NCI-H2196 treated with DMSO at 0.1 percent for 48 hours (cell line): Measurements from ENCODE around the gene MAP1B.
A peak's percentile ranks its signal among the peaks of the same experiment; 100 is the strongest.
"Not testable (repeated sequence)": the region's sequence is repeated elsewhere in the genome, so short reads cannot be mapped to it uniquely, and the experiment has no call there.

Source experiments
- DNase-seq: peaks from one replicate; lab custom pipeline; 2025; ENCODE audit not compliant: unreplicated experiment; lab: John Stamatoyannopoulos, UW

Gene MAP1B

DNA sequence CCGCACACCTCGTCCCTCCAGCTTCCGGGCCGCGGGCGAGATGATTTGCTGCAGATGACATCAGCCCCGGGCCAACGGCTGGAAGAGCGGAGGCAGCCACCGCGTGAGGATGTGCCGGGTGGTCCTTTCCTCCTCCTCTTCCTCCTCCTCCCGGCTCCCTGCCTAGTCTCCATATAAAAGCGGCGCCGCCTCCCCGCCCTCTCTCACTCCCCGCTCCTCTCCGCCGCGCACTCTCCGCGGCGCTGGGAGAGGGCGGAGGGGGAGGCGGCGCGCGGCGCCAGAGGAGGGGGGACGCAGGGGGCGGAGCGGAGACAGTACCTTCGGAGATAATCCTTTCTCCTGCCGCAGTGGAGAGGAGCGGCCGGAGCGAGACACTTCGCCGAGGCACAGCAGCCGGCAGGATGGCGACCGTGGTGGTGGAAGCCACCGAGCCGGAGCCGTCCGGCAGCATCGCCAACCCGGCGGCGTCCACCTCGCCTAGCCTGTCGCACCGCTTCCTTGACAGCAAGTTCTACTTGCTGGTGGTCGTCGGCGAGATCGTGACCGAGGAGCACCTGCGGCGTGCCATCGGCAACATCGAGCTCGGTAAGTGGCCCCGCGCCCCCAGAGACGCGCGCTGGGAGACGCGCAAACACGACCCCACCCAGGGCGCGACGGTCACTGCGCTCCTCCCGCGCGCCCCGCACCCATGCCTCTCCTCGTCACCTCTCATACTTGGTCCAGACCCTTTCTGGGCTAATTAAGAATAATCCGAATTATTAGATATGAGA lies at the start of gene MAP1B:
Gene MAP1B (plus strand): TSS at position 345 of the 770 bp plus-strand sequence. CDS start 57 bp downstream, at position 402.
- peak; percentile 36 for DNase-seq

DNA sequence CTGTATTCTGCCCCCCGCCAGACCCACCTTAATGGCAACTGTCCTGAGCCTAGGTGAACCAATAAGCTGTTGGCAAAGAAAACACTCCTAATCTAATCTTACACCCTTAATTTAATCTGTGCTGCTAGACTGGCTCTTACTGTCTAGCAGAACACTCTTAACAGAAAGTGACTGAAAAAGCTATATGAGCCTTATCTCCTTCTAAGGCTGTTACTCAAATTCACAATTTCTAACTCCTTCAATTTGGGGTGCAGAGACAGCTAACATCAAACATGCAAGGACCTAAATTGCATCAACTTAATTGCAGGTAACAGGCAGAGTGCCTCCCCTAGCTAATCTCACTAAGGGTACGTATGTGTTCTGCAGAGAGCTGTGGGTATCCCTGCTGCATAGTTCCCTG lies 49.5 kb upstream of the MAP1B start:
- DNase-seq, result no peak

DNA sequence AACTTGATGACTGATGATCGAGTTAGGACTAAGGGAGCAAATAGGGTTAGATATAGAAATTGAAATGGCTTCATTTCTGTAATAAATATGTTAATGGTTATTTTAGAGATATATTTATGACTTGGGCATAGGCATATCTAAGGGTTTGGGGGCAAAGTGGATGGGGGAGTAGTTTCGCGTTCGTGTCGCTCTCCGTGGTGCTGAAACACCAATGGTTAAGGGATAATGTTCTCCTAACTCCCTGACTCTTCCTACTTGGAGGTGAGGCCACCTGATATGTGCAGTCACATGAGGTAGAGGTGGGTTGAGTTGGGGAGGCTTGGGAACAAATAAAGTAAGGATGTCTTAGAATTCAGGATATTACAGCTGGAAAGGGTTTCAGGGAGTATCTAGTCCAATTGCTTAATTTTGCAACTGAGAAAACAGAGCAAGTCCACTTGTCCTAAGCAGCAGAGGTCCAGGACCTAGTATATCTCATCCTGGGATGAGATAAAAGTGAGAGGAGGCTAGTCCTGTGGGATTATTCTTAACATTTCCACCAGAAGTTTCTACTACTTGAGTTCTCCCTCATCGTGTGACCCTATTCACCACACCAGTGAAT lies 44.0 kb upstream of the MAP1B start:
- DNase-seq, result no peak

DNA sequence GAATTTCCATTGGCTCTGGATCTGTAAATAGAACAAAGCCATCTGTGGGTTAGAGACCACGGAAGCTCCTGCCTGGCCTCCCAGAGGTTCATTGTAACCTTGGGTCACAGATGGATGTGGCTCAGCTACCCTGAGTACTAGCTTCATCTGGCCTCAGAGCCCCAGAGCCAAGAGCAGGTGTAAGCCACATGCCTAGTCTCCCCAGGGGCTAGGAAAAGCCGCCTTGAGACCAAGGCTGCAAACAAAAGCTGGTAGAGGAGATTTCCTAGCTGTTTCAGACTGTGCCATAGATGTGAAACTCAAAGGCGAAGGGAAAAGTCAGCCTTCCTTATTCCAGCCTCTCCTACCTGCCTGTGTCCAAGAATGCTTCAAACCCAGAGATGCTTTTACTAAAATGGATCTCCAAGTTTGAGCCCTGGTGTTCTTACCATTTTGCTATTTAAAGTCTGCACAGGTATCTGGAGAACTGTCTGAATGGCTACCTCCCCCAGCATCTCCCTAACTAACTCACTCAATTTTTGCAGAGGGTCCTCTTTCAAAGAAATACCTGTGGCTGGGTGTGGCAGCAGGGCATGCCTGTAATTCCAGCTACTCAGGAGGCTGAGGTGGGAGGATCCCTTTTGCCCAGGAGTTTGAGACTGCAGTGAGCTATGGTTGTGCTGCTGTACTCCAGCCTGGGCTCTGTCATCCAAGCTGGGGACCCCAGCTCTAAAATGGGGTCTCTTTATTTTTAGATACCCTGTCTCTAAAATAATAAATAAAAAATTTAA lies 42.3 kb upstream of the MAP1B start:
- DNase-seq, result no peak

DNA sequence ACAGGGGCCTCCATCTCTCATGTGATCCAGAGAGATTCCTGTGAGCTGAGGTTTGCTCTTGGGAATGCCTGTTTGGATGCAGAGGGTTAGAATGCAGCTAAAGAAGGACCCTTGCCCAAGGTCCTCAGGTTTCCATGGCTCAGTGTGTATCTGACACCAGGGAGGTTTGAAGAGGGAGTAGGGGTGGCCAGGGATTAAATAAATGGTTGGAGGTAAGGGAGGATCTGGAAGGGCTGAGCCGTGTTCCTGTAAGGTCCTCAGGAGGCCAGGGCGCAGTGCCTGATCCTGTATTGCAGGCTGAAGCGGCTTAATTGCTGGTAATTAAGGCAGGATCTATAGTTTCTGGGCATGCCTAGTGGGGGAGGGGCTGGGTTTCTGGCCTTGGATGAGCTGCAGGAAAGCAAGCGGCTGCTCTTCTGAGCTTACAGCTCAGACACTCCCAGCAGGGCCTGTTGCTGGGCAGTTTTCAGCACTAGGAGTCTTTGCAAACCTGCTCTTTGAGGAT lies 41.5 kb upstream of the MAP1B start:
- DNase-seq, result no peak

DNA sequence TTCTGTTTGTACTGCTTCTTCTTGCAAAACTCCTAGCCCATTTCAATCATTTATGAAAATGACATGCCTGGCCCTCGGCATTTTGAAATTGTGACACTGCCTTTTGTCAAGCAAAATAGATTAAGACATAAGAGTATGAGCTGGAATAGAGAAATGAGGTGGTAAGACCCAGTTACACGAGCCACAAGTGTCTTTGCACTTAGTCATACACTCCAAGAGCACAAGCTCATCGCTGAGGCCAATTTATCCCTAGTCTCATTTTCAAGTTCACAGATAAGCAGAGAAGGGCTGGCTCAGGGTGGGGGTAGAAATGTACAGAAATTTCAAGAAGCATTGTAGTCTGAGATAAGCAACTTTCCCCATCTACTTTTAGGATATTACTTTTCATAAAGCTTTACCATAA lies 40.6 kb upstream of the MAP1B start:
- DNase-seq, result no peak

DNA sequence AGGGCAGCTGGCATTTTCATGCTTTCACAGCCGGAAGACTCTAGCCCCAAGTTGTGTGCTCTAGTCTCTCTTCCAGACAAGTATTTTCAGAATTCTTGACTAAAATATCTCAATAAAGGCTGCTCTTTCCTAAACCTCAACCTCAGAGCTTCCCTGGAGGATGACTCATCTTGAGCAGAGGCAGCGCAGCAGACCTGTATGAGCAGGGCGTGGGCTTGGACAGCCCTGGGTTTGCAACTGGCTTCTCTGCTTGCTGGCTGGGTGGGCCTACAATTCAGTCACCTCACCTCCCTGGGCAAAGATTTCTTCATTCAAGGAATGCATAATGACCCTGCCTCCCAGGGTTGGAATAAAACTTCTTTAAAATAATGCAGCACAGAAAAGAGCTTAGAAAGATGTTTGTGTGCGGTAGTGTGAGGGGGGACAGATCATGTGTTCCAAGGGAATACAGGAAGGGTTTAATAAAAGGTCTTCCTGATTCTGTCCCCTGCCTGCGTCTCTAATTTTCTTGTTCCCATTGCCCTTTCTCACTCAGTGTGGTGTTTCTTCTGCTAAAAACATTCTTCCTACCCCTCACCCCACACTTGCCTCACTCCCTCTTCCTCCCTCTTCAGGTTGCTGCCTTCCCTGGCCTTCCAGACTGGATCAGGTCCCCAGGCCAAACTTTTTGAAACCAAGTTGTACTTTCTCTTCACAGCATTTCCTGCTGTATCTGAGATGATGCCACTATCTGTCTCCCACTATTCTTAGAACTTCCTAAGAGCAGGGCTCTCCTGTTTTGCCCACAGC lies 39.4 kb upstream of the MAP1B start:
- no peak for DNase-seq

DNA sequence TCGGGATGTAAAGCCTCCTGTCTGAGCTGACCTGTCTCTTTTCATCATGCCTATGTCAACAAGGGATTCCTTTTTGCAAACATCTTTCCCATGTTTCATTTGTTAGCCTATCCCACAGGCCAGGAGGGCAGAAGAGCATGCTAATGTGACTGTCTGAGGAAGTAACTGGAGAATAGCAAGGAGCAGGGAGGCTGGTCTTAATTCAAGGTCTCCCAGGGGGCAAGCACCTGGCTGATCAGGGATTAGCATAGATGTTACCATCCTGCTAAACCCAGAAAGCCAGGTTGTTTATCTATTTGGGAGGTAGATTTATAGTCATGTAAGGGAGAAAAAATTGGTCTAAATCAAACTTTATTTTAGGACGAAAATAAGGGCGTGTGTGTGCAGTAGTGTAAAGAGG lies 36.7 kb upstream of the MAP1B start:
- no peak for DNase-seq

DNA sequence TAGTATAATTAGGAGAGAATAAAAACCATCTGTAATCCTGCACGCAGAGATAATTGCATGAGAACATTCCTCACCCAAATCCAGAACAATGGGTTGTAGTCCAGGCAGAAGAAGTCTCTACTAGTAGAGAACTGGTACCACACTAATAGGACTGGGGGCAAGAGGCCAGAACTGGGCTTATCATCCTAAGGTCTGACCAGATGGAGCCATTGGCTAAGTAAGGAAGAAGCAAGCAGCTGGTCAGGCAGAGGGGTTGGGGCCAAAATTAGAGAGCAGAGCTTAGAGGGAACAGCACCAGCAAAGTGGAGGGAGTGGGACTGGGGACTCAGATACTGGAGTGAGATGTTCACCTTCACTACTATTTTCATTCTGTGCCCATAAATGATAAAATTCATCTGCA lies 35.4 kb upstream of the MAP1B start:
- no peak for DNase-seq

DNA sequence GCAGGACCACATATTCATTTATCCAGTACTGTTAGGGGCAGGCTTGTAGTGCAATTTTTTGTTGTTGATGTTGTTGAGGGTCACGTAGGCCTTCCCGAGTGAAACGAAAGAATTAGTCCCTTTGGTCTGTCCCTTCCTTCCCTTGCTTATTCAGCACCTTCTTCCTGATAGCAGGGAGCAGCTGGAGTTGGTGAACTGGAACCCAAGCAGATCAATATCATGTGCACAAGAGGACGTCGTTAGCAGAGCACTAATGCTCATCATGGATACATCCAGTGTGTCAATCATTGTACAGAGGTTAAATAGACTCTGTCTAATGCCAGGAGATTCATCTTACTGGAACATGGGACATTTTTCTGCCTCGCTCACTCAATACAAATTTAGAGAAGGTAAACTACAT lies 33.0 kb upstream of the MAP1B start:
- DNase-seq, result no peak

DNA sequence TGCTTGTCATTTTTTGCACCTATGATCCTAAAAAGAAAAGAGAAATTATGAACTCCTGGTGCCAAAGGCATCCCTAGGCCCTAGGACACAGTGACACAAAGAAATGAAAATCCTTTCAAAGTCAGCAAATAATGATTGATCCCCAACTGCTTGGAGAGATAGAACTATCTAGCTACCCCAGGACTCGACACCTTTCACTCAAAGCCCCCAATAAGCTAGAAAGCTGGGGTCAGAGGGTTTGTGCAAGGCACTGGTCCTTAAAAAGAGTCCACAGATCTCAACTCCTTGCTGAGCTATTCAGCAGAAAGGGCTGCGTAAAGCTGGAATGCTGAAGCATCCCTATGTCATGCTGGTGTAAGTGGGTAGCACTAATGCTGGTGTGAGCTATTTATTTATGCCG lies 31.8 kb upstream of the MAP1B start:
- no peak for DNase-seq

DNA sequence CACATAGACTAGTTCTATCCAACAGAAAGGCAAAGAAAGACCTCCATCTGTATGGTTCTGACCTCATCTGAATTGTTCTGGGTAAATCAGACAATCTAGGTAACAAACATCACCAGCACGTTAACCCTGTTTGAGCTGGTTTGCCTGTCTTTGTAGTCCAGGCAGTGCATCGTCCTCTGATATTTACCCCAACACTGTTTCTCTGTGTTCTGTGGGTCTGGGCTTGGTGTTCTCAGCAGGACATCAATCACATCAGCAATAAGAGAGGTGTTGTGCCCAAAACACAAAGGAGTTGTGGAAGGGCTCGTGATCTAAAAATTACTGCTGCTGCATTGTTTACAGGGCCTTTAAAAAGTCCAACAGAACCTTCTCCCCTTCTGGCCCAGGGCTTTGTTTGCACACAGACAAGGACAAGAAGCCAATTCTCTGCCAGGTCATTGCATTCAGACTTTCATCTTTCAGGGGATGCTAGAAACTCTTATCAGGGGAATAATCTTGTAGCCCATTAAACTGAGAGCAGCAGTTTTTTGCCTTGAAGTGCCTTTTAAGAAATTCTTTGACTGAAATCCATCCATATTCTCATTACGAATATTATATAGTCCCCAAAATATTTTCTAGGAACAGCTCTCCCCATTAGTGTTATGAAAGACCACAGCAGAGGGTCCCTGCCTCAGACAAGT lies 30.5 kb upstream of the MAP1B start:
- DNase-seq, result no peak

DNA sequence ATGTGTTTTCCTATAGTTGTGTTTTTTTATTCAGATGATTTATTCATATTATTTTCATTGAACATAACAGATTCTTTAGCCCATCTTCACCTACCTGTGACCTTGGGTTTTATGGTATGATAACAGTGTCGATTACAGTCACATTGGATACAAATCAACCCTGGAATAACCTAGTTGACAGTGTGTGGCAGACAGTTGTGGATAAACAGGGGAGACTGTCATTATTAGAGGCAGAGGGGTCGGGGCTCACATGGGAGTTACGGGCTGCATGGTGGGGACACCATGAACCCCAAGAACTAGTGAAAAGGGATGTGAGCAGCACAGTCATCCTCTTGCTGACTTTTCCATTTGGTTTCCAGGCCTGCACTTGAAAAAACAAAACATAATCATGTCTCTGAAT lies 29.9 kb upstream of the MAP1B start:
- DNase-seq, result no peak

DNA sequence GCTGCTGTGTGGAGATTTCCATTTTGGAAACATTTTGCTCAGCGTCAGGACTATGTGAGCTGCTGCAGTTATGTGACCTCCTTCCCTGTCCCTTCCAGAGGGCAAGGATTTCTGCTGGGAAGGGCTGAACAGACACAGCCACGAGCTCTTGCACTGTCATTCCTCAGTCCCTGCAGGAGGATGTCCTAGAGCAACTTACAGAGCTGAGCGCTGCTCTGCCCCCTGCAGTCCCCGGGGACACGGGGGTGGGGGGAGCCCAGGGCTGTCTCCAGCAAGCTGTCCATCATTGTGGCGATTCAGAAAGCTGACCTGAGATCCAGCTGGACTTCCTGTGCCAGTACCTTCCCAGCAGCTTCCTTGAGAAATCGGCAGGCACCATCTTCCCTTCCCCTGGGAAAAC lies 28.0 kb upstream of the MAP1B start:
- no peak for DNase-seq

DNA sequence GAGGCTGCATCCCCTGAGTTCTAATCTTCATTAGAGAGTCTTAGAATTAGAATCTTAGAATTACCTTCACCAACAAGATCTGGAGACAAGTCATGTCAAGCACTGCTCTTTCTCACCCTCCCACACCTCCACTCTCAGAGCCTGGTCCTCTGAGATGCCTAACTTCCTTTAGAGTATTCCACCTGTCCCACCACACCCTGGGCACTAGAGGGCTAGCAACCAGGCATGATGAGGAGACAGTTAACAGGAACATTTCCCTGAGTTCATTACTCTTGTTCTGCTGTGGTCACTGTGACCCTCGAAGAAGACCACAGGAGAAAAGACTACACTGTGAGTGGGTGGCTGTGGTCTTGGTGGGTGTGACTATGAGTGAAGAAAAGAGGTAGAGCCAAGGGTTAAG lies 25.2 kb upstream of the MAP1B start:
- DNase-seq, result no peak

DNA sequence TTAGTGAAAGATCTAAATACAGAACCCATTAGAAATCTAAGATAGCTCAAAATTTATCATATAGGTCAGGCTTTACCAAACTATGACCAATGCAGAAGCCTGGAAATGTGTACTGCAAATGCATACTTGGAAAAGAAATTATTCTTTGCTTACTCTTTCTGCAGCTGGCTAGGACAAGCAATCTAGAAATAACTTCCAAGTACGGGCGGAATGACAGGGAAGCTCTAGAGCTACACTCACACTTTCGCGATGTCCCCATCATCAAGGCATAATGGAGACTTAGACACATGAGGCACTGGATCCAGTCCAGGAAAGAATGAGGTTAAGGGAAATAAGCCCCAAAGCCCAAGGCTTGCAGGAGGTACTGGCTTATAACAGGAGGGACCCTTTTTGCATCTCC lies 22.4 kb upstream of the MAP1B start:
- DNase-seq, result no peak

DNA sequence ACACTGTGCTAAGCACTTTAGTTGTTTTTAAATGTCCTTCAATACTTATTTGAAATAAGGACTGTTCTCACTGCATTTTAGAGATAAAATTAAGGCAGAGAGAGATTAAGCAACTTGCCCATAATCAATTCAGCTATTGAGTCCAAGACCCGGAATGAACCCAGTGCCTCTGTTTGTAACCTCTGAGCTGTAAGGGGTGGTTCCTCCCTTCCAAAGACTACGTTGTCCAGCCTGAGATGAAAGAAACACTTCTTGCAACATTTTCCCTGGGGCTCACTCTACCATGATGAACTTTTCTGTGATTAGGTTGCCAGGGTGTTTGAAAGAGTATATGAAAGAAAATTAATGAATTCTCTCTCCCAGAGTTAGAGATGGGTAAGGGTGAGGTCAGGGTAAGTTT lies 22.0 kb upstream of the MAP1B start:
- no peak for DNase-seq

DNA sequence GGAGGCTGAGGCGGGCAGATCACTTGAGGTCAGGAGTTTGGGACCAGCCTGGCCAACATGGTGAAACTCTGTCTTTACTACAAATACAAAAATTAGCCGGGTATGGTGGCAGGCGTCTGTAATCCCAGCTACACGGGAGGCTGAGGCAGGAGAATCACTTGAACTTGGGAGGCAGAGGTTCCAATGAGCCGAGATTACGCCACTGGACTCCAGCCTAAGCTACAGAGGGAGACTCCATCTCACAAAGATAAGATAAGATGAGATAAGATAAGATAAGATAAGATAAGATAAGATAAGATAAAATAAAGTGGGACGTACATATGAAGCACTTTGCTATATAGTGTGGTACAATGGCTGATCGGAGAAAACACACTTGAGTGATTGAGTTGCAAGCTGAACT lies 17.6 kb upstream of the MAP1B start:
- not testable (repeated sequence) for DNase-seq

DNA sequence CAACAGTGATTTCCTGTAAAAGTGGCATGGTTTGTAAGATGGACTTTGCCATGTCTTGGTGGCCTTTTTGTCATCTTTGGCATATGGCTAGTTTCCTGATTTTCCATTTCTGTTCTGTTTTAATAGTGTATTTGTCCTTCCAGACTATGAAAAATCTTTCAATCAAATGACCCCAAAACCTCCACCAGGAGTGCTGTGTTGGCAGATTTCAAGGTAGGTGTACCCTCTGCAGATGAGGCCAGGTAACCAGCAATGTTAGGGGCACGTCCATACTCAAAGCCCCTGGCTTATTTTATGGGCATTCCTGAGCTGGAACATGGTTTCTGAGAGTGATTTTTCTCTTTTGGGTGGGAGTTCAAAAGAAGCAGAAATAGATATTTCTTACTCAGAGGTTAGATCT lies 15.2 kb upstream of the MAP1B start:
- no peak for DNase-seq

DNA sequence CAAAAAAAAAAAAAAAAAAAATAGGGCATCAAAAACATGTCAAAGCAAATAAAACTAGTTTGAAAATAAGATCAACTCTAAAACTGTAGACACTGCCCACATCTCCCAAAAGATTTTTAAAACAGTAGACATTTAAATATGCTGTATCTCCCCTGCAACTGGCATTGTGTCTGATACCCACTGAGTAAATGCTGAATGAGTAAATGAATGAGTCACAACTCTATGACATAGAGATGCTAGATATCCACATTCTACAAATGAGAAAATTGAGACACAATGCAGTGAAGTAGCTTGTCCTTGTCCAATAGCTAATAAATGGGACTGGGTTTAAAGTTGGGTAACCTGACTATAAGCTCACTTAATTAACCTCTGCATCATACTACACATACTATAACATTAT lies 14.1 kb upstream of the MAP1B start:
- DNase-seq, result no peak

DNA sequence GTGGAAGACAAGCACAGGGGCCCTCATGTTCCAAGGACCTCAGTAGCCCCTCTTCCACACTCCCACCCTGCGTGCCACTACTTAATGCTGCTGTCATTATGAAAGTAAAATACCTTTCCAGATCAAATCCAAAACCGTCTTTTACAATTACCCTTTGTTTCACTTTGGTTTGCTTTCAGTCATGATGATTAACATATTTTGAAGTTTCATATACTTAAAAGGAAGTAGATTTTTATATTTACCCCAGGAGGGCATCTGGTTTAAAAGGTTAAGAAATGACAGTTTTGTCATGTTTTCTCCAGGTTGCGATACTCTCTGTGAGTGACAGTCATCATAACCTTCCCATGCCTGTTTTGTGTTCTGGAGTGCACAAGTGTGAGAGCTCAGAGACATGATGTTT lies 13.5 kb upstream of the MAP1B start:
- DNase-seq, result no peak
